GM19455 (cell line): Measurements from ENCODE around the gene EDDM3A.

Experiments used
- ATAC-seq: cut with Tn5 transposase; IDR thresholded peaks from one replicate; pipeline ENCODE4 v1.9.1; 2021; ENCODE audit not compliant: unreplicated experiment

EDDM3A gene

GRCh38 chr14:20782280-20782890 is 36.7 kb downstream of the EDDM3A start:
- peak; percentile 48 for ATAC-seq

- ATAC-seq = no peak
Observed at GRCh38 chr14:20787025-20787424, 41.3 kb downstream of the EDDM3A start.

- ATAC-seq = no peak
Observed at GRCh38 chr14:20789230-20789813, 43.6 kb downstream of the EDDM3A start.

- no peak for ATAC-seq
Observed at GRCh38 chr14:20790464-20791116, 44.9 kb downstream of the EDDM3A start.

- ATAC-seq = no peak
Observed at GRCh38 chr14:20791187-20791586, 45.5 kb downstream of the EDDM3A start.

GRCh38 chr14:20791597-20791996 is 45.9 kb downstream of the EDDM3A start:
- no peak for ATAC-seq

- ATAC-seq = no peak
Observed at GRCh38 chr14:20792556-20792955, 46.9 kb downstream of the EDDM3A start.

- ATAC-seq = no peak
Observed at GRCh38 chr14:20794644-20795369, 49.1 kb downstream of the EDDM3A start.

- ATAC-seq = no peak
Observed at GRCh38 chr14:20797164-20797563, 51.5 kb downstream of the EDDM3A start.
